NT2/D1 (cell line): ENCODE measurements around the gene KCNK2.

ENCODE experiments used
- YY1 ChIP-seq: IDR thresholded peaks from 2 replicates; pipeline ENCODE4 v1.6.1; 2011; ENCODE audit not compliant: insufficient read length, insufficient read depth
- ZNF274 ChIP-seq: IDR thresholded peaks from 2 replicates; pipeline ENCODE4 v1.6.1; 2011; ENCODE audit warnings: mild to moderate bottlenecking, low read depth, low read length

- no peak for TF ChIP-seq YY1
- TF ChIP-seq ZNF274, result no peak
These were observed 202.7 kb downstream of the KCNK2 start for GRCh38 chr1:215285013-215285800.
